IMR-90 (cell line): ENCODE data around the gene FUT2. TPM values are rescaled to one million over a fixed set of nuclear protein-coding genes. Genes with fewer than 3 reads are reported as not detected.

Source experiments
- ATAC-seq: fragments of 200-7000 bp; cut with Tn5 transposase; 2 replicates; pipeline ENCODE4 v1.9.1; 2020; ENCODE audit warnings: low read depth, mild to moderate bottlenecking, moderate library complexity
- BruUV-seq: library from RNA; stranded (reverse); fragments of 400-500 nt; replicated peaks from 2 replicates; lab custom pipeline; 2021; lab: Mats Ljungman, UMichigan
- CTCF ChIA-PET: fragments of 300-600 bp; formaldehyde crosslinking; extraction: SDS; loops from one replicate; lab custom pipeline; 2021; ENCODE audit warnings: antibody characterized with exemption; lab: Yijun Ruan, JAX
- POLR2A ChIA-PET: fragments of 300-600 bp; sonication (Branson Sonifier 250); formaldehyde crosslinking; loops from one replicate; lab custom pipeline; 2022; ENCODE audit warnings: antibody characterized with exemption; ENCODE audit not compliant: unreplicated experiment; lab: Charles Lee
- DNase-seq: peaks from one replicate; pipeline ENCODE4 v3.0.0; 2013
- H2AFZ ChIP-seq: replicated peaks from 2 replicates; pipeline ENCODE3; 2013; ENCODE audit warnings: low read length, mild to moderate bottlenecking; ENCODE audit not compliant: poor library complexity
- H2AK5ac ChIP-seq: 2 replicates; pipeline ENCODE4 v1.6.1; 2013; ENCODE audit warnings: low read depth, low read length, inconsistent platforms
- H2AK9ac ChIP-seq: replicated peaks from 2 replicates; pipeline ENCODE3; 2013; ENCODE audit warnings: mild to moderate bottlenecking, low read depth, low read length, moderate library complexity; ENCODE audit not compliant: poor library complexity
- H2BK120ac ChIP-seq: 2 replicates; pipeline ENCODE4 v1.6.1; 2013; ENCODE audit warnings: low read depth, low read length, inconsistent platforms
- H2BK15ac ChIP-seq: 3 replicates; pipeline ENCODE4 v1.6.1; 2013; ENCODE audit warnings: low read depth, low read length, inconsistent platforms
- H2BK20ac ChIP-seq: 2 replicates; pipeline ENCODE4 v1.6.1; 2013; ENCODE audit warnings: low read depth, mild to moderate bottlenecking, inconsistent platforms, low read length, moderate library complexity
- H2BK5ac ChIP-seq: 2 replicates; pipeline ENCODE4 v1.6.1; 2013; ENCODE audit warnings: mild to moderate bottlenecking, low read depth, low read length, inconsistent platforms; ENCODE audit not compliant: poor library complexity, severe bottlenecking
- H3K14ac ChIP-seq: replicated peaks from 2 replicates; pipeline ENCODE4 v1.6.1; 2013; ENCODE audit warnings: low read depth, low read length, inconsistent platforms
- H3K18ac ChIP-seq: 2 replicates; pipeline ENCODE4 v1.6.1; 2013; ENCODE audit warnings: low read depth, low read length, control low read depth
- H3K23ac ChIP-seq: 2 replicates; pipeline ENCODE4 v1.6.1; 2013; ENCODE audit warnings: low read depth, low read length, inconsistent platforms
- H3K27ac ChIP-seq: 2 replicates; pipeline ENCODE4 v1.5.1; 2013; ENCODE audit warnings: mild to moderate bottlenecking, control low read depth, low read length; ENCODE audit not compliant: insufficient read depth
- H3K27me3 ChIP-seq: 2 replicates; pipeline ENCODE4 v1.6.1; 2013; ENCODE audit warnings: low read length; ENCODE audit not compliant: control insufficient read depth, insufficient read depth
- H3K36me3 ChIP-seq: 2 replicates; pipeline ENCODE4 v1.6.1; 2013; ENCODE audit warnings: low read length, mixed read lengths; ENCODE audit not compliant: control insufficient read depth, insufficient read depth
- H3K4ac ChIP-seq: 2 replicates; pipeline ENCODE4 v1.6.1; 2013; ENCODE audit warnings: low read depth, low read length, inconsistent platforms
- H3K4me1 ChIP-seq: 2 replicates; pipeline ENCODE4 v1.6.1; 2013; ENCODE audit warnings: low read length, mixed read lengths; ENCODE audit not compliant: control insufficient read depth, insufficient read depth
- H3K4me2 ChIP-seq: 2 replicates; pipeline ENCODE4 v1.6.1; 2013; ENCODE audit warnings: low read depth, mild to moderate bottlenecking, control low read depth, low read length, moderate library complexity
- H3K4me3 ChIP-seq: 2 replicates; pipeline ENCODE4 v1.5.1; 2013; ENCODE audit warnings: low read depth, mild to moderate bottlenecking, control low read depth, low read length, moderate library complexity; ENCODE audit not compliant: insufficient read depth
- H3K56ac ChIP-seq: 2 replicates; pipeline ENCODE4 v1.6.1; 2013; ENCODE audit warnings: low read length, inconsistent platforms; ENCODE audit not compliant: insufficient read depth; ENCODE audit errors: extremely low read depth
- H3K79me1 ChIP-seq, 2 experiments: 2 replicates each; pipeline ENCODE4 v1.6.1; 2013; ENCODE audit warnings: low read length in 2 of 2, inconsistent platforms in 1 of 2, low read depth in 1 of 2
- H3K9ac ChIP-seq: 2 replicates; pipeline ENCODE4 v1.6.1; 2013; ENCODE audit warnings: low read depth, low read length, control low read depth
- H3K9me1 ChIP-seq: 2 replicates; pipeline ENCODE4 v1.6.1; 2013; ENCODE audit warnings: low read length, inconsistent platforms; ENCODE audit not compliant: insufficient read depth
- H3K9me3 ChIP-seq: 2 replicates; pipeline ENCODE4 v1.6.1; 2013; ENCODE audit warnings: low read length; ENCODE audit not compliant: control insufficient read depth, insufficient read depth
- H4K20me1 ChIP-seq: 2 replicates; pipeline ENCODE4 v1.6.1; 2013; ENCODE audit warnings: low read length, inconsistent platforms; ENCODE audit not compliant: insufficient read depth
- H4K5ac ChIP-seq: 2 replicates; pipeline ENCODE4 v1.6.1; 2013; ENCODE audit warnings: mild to moderate bottlenecking, low read depth, low read length, control low read depth
- H4K8ac ChIP-seq, 2 experiments: 2 replicates each; pipeline ENCODE4 v1.6.1; 2013; ENCODE audit warnings: low read depth in 2 of 2, low read length in 2 of 2, control low read depth in 1 of 2, inconsistent platforms in 1 of 2
- H4K91ac ChIP-seq: 2 replicates; pipeline ENCODE4 v1.6.1; 2013; ENCODE audit warnings: low read depth, low read length, inconsistent platforms; ENCODE audit not compliant: insufficient read depth
- BHLHE40 ChIP-seq: fragments of 150-350 bp; IDR thresholded peaks from 2 replicates; pipeline ENCODE4 v1.6.1; 2016; ENCODE audit warnings: mild to moderate bottlenecking, low read depth, low read length
- CEBPB ChIP-seq: IDR thresholded peaks from 2 replicates; pipeline ENCODE4 v1.6.1; 2012; ENCODE audit warnings: low read depth, low read length, improper control_type of control experiment
- CHD1 ChIP-seq: IDR thresholded peaks from 2 replicates; pipeline ENCODE4 v1.6.1; 2012; ENCODE audit warnings: low read depth, low read length, improper control_type of control experiment
- ELK1 ChIP-seq: fragments of 150-350 bp; IDR thresholded peaks from 2 replicates; pipeline ENCODE4 v1.6.1; 2016; ENCODE audit warnings: low read depth, mild to moderate bottlenecking, low read length, moderate library complexity, borderline replicate concordance
- FOS ChIP-seq: fragments of 150-350 bp; IDR thresholded peaks from 2 replicates; pipeline ENCODE4 v1.6.1; 2016; ENCODE audit warnings: low read depth, low read length
- MAFK ChIP-seq: IDR thresholded peaks from 2 replicates; pipeline ENCODE4 v1.6.1; 2012; ENCODE audit warnings: low read depth, low read length, improper control_type of control experiment
- MAZ ChIP-seq: IDR thresholded peaks from 2 replicates; pipeline ENCODE4 v1.6.1; 2012; ENCODE audit warnings: low read depth, mild to moderate bottlenecking, low read length, improper control_type of control experiment, moderate library complexity, borderline replicate concordance
- NFE2L2 ChIP-seq: fragments of 150-350 bp; IDR thresholded peaks from 2 replicates; pipeline ENCODE4 v1.6.1; 2016; ENCODE audit warnings: low read depth, mild to moderate bottlenecking, low read length
- RAD21 ChIP-seq: IDR thresholded peaks from 2 replicates; pipeline ENCODE4 v1.6.1; 2012; ENCODE audit warnings: low read length, improper control_type of control experiment
- RFX5 ChIP-seq: IDR thresholded peaks from 2 replicates; pipeline ENCODE4 v1.8.0; 2012; ENCODE audit warnings: low read depth, mild to moderate bottlenecking, low read length, moderate library complexity
- SMC3 ChIP-seq: fragments of 150-350 bp; IDR thresholded peaks from 2 replicates; pipeline ENCODE4 v1.6.1; 2016; ENCODE audit warnings: low read depth, mild to moderate bottlenecking, antibody characterized with exemption, low read length, moderate library complexity
- WGBS, 2 experiments: methylation state at CpG; one replicate each; pipeline versions ENCODE4 v1.1.5 to v1.1.7; 2013; ENCODE audit warnings: missing lambda C conversion rate in 2 of 2; ENCODE audit not compliant: insufficient read length in 1 of 2; ENCODE audit errors: extremely low coverage in 2 of 2; 5-methylcytosine and 5-hydroxymethylcytosine counted together
- dilution Hi-C: fragments of 300-500 bp; cut with HindIII; formaldehyde crosslinking; loops from one replicate; pipeline ENCODE4 v1.14.3; 2018; ENCODE audit warnings: low sequenced_read_pairs; ENCODE audit not compliant: unreplicated experiment
- in situ Hi-C: fragments of 300-500 bp; cut with MboI; formaldehyde crosslinking; loops from 3 replicates; pipeline ENCODE4 v1.14.3; 2019; ENCODE audit warnings: low sequenced_read_pairs, inconsistent platforms, mixed read lengths
- intact Hi-C: fragments of 100-400 bp; cut with micrococcal nuclease; formaldehyde crosslinking; loops from 2 replicates; pipeline ENCODE4 v1.10.0; 2022
- polyA plus RNA-seq, 3 experiments: library from polyadenylated mRNA; depleted of rRNA; stranded (reverse); fragments of >200 nt; gene quantifications; 2 replicates each; pipeline ENCODE4 v1.2.3, GENCODE V29; 2012; ENCODE audit warnings: low replicate concordance in 1 of 3
- total RNA-seq: library from RNA; depleted of rRNA; stranded (reverse); fragments of >200 nt; gene quantifications from 2 replicates; pipeline ENCODE4 v1.2.3, GENCODE V29; 2012
- TF ChIP-seq, protein P1 (sequence below): conservative IDR thresholded peaks from 2 replicates; pipeline ENCODE4 v1.5.1; 2012; ENCODE audit warnings: mild to moderate bottlenecking, low read depth, low read length, improper control_type of control experiment

The FUT2 gene
- total and polyA plus RNA-seq, 2 of the 4 experiments (the other 2 are of a cell fraction): not detected

DNA sequence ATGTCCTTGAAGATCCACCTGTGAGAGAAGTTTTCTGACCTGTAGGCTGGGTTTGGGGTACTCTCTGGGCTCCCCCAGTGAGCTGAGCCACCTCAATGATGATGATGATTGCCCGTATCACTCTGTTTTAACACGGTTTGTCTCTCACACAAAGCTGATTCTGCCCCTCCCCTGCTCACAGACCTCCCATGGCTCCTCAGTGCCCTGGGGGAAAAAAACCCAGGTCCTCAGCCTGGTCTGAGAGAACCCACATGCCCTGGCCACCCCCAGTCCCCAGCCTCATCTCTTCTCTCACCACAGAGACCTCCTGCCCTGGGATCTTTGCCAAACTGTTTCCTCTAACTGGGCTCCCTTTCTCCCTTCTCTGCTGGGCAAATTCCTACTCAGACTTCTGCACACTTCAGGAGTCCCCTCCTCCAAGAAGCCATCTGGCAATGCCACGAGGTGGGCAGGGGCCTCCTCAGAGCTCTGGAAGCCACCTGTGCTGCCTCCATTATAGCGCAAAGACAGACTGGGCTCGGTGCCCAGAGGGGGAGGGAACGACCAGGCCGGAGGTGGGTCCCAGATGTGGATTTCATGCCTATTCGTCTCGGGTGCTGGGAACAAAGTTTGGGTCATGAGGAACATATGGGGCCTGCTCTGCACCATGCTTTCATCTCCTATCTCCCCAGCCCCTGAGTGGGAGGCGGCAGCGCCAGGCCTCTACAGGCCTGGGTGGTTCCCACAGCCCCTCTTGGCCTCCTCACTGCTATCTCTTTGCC is 41.3 kb upstream of the FUT2 start:
- peak overlapping the region; percentile 24 for H2AFZ ChIP-seq

More for the DNA sequence above, 41.3 kb upstream of the FUT2 start:
- POLR2A ChIA-PET: no interaction called here
- Histone ChIP-seq H2BK20ac (no peak overlapping the region), H4K8ac (no peak overlapping the region), H3K9ac (no peak overlapping the region), H3K18ac (no peak overlapping the region), H3K23ac (no peak overlapping the region), H3K56ac (no peak overlapping the region), H3K4ac (no peak overlapping the region), H3K36me3 (no peaks in the 10 kb centered on the region), H3K4me3 (no peak overlapping the region), H2AK5ac (no peak overlapping the region), H3K14ac (no peak overlapping the region), H2BK120ac (no peak overlapping the region), H3K4me2 (no peak overlapping the region), H3K79me1 (no peaks in the 10 kb centered on the region), H3K9me1 (peaks cover 3% of the 10 kb centered on the region), H2AK9ac (peak overlapping the region; percentile 39), H2BK5ac (no peak overlapping the region), H3K9me3 (peaks cover 3% of the 10 kb centered on the region; the same call in 1 of the 2 replicates), H2BK15ac (no peak overlapping the region), H3K27me3 (peaks cover 4% of the 10 kb centered on the region; the same call in 1 of the 2 replicates), H4K5ac (no peak overlapping the region), H3K27ac (no peak overlapping the region), H4K20me1 (no peaks in the 10 kb centered on the region), H3K4me1 (peaks cover 3% of the 10 kb centered on the region), H4K91ac (no peak overlapping the region)
- BruUV-seq: no TSS peak
- intact Hi-C loops: no loop called here
- in situ Hi-C loops: no loop called here
- dilution Hi-C loops: no loop called here
- no peak for ATAC-seq
- CTCF ChIA-PET: no interaction called here
- no peak for DNase-seq
- 40% methylated on average over 2 of the region's 11 CpGs; no CpG with 5 or more reads in 1 of the 2 experiments for WGBS, 2 experiments
- TF ChIP-seq MAFK: no peak
- TF ChIP-seq SMC3: no peak
- TF ChIP-seq BHLHE40: no peak
- no peak for TF ChIP-seq ELK1
- TF ChIP-seq CEBPB: no peak
- no peak for TF ChIP-seq CHD1
- no peak for TF ChIP-seq RFX5
- no peak for TF ChIP-seq FOS
- no peak for TF ChIP-seq NFE2L2
- no peak for TF ChIP-seq MAZ
- no peak for TF ChIP-seq RAD21
- TF ChIP-seq, protein P1, sequence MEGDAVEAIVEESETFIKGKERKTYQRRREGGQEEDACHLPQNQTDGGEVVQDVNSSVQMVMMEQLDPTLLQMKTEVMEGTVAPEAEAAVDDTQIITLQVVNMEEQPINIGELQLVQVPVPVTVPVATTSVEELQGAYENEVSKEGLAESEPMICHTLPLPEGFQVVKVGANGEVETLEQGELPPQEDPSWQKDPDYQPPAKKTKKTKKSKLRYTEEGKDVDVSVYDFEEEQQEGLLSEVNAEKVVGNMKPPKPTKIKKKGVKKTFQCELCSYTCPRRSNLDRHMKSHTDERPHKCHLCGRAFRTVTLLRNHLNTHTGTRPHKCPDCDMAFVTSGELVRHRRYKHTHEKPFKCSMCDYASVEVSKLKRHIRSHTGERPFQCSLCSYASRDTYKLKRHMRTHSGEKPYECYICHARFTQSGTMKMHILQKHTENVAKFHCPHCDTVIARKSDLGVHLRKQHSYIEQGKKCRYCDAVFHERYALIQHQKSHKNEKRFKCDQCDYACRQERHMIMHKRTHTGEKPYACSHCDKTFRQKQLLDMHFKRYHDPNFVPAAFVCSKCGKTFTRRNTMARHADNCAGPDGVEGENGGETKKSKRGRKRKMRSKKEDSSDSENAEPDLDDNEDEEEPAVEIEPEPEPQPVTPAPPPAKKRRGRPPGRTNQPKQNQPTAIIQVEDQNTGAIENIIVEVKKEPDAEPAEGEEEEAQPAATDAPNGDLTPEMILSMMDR: no peak
